Spleen (tissue), 7 donors: ENCODE data around the gene CD58.

Experiments
- CTCF ChIP-seq, 11 experiments: fragments of 200-600 bp in 7 of 11; fragments of 450-650 bp in 4 of 11; sonication (generic) in 4 of 11; IDR thresholded peaks in 8 of 11; conservative IDR thresholded peaks in 3 of 11; 1 replicate in 7 of 11; 2 replicates in 4 of 11; pipeline versions ENCODE4 v1.4.0 to v1.8.0; 2016 to 2021; ENCODE audit warnings: antibody characterized with exemption in 11 of 11, inconsistent platforms in 4 of 11, mild to moderate bottlenecking in 1 of 11
- POLR2AphosphoS5 ChIP-seq, 3 donors: sonication (generic); formaldehyde crosslinking; IDR thresholded peaks; one replicate each; pipeline ENCODE4 v1.5.1; 2017; ENCODE audit warnings: antibody characterized with exemption in 3 of 3
- donor health status: DM: no; HTN: no; CAD: no; lungs with moderate emphysema.
- donor health status: DM: no; HTN: no; CAD: no.
- donor health status: DM: no; HTN: no; CAD: no.

- TF ChIP-seq CTCF (IDR thresholded peaks at IDR 0.05 in 8 of 11, conservative IDR thresholded peaks at IDR 0.05 in 3 of 11), result no peak
- TF ChIP-seq POLR2AphosphoS5 (IDR thresholded peaks at IDR 0.05), result no peak
These were observed 95.0 kb downstream of the CD58 start for GRCh38 chr1:116475850-116476218.
